ENCODE measurements around the gene TM7SF2.

- TF ChIP-seq POLR2A (IDR thresholded peaks at IDR 0.05; ENCODE audit: extremely low read depth, insufficient read length) (no peak), CTCF (IDR thresholded peaks at IDR 0.05; ENCODE audit: low read depth, low read length) (no peak)
Observed at GRCh38 chr11:65083134-65083833, 28.4 kb upstream of the TM7SF2 start.
